Erythroblast (primary cell): Measurements from ENCODE around the gene PPP2R3B.

Experiments
- DNase-seq, 2 experiments: peaks; one replicate each; lab custom pipeline; 2025; lab: John Stamatoyannopoulos, UW
- GATA1 ChIP-seq: IDR thresholded peaks from 2 replicates; pipeline ENCODE4 v1.6.1; 2011; ENCODE audit warnings: low read depth, mild to moderate bottlenecking, control low read depth, low read length, moderate library complexity
- POLR2A ChIP-seq: IDR thresholded peaks from 2 replicates; pipeline ENCODE4 v1.6.1; 2011; ENCODE audit warnings: mild to moderate bottlenecking, low read length

Gene PPP2R3B

GRCh38 chrX:349702-350101 lies 37.0 kb downstream of the PPP2R3B start:
- TF ChIP-seq GATA1 (no peak), POLR2A (no peak)
- no peak for DNase-seq

- TF ChIP-seq GATA1: no peak
- DNase-seq: no peak
Observed at GRCh38 chrX:349196-349595, 37.5 kb downstream of the PPP2R3B start.

GRCh38 chrX:348461-349117 lies 38.1 kb downstream of the PPP2R3B start:
- no peak for TF ChIP-seq POLR2A
- TF ChIP-seq GATA1: no peak
- DNase-seq: no peak

- no peak for DNase-seq
- TF ChIP-seq GATA1 (no peak), POLR2A (no peak)
Observed at GRCh38 chrX:347351-348117, 39.2 kb downstream of the PPP2R3B start.

GRCh38 chrX:346034-346813 lies 40.5 kb downstream of the PPP2R3B start:
- DNase-seq: no peak
- TF ChIP-seq GATA1 (no peak), POLR2A (no peak)

- no peak for DNase-seq
- no peak for TF ChIP-seq POLR2A
- TF ChIP-seq GATA1: no peak
Observed at GRCh38 chrX:345020-345925, 41.4 kb downstream of the PPP2R3B start.

- TF ChIP-seq GATA1 (no peak), POLR2A (no peak)
- DNase-seq: no peak
Observed at GRCh38 chrX:344371-344901, 42.3 kb downstream of the PPP2R3B start.

- DNase-seq: no peak
- TF ChIP-seq POLR2A (no peak), GATA1 (no peak)
Observed at GRCh38 chrX:341541-342101, 45.1 kb downstream of the PPP2R3B start.

- TF ChIP-seq POLR2A (no peak), GATA1 (no peak)
Observed at GRCh38 chrX:340641-341423, 45.9 kb downstream of the PPP2R3B start.

GRCh38 chrX:340121-340520 lies 46.6 kb downstream of the PPP2R3B start:
- no peak for DNase-seq
- TF ChIP-seq GATA1: no peak
- no peak for TF ChIP-seq POLR2A

More at GRCh38 chrX:340641-341423, 45.9 kb downstream of the PPP2R3B start:
- no peak for DNase-seq

GRCh38 chrX:338836-339400 lies 47.8 kb downstream of the PPP2R3B start:
- no peak for TF ChIP-seq GATA1
- TF ChIP-seq POLR2A: no peak
- DNase-seq: no peak

- TF ChIP-seq POLR2A (no peak), GATA1 (no peak)
- no peak for DNase-seq
Observed at GRCh38 chrX:338281-338835, 48.3 kb downstream of the PPP2R3B start.
